HG03521 (cell line): ENCODE results near the gene TNFRSF18.

ENCODE experiments used
- ATAC-seq: cut with Tn5 transposase; IDR thresholded peaks from one replicate; pipeline ENCODE4 v1.9.1; 2021; ENCODE audit warnings: mild to moderate bottlenecking, moderate library complexity; ENCODE audit not compliant: unreplicated experiment

The TNFRSF18 gene

GRCh38 chr1:1240822-1241587 is 34.6 kb upstream of the TNFRSF18 start:
- no peak for ATAC-seq

GRCh38 chr1:1240348-1240732 is 33.9 kb upstream of the TNFRSF18 start:
- no peak for ATAC-seq

- ATAC-seq, result no peak
Measured at GRCh38 chr1:1239614-1240347, 33.4 kb upstream of the TNFRSF18 start.

GRCh38 chr1:1239227-1239613 is 32.8 kb upstream of the TNFRSF18 start:
- no peak for ATAC-seq

GRCh38 chr1:1238702-1239178 is 32.3 kb upstream of the TNFRSF18 start:
- ATAC-seq, result no peak

- ATAC-seq, result no peak
Measured at GRCh38 chr1:1237874-1238701, 31.7 kb upstream of the TNFRSF18 start.

- ATAC-seq, result no peak
Measured at GRCh38 chr1:1236945-1237873, 30.8 kb upstream of the TNFRSF18 start.

- no peak for ATAC-seq
Measured at GRCh38 chr1:1236176-1236763, 29.9 kb upstream of the TNFRSF18 start.

- ATAC-seq, result no peak
Measured at GRCh38 chr1:1235016-1235744, 28.8 kb upstream of the TNFRSF18 start.

- no peak for ATAC-seq
Measured at GRCh38 chr1:1234180-1234808, 27.9 kb upstream of the TNFRSF18 start.

GRCh38 chr1:1233567-1233892 is 27.1 kb upstream of the TNFRSF18 start:
- ATAC-seq, result no peak

GRCh38 chr1:1232796-1233566 is 26.6 kb upstream of the TNFRSF18 start:
- no peak for ATAC-seq

GRCh38 chr1:1232208-1232795 is 25.9 kb upstream of the TNFRSF18 start, which contains the start of gene B3GALT6:
Gene B3GALT6, plus strand, starts transcription at chr1:1232237. Its CDS starts 42 bp downstream, at chr1:1232279.
- peak; percentile 2 for ATAC-seq

- peak; percentile 93 for ATAC-seq
Measured at GRCh38 chr1:1231400-1232207, 25.2 kb upstream of the TNFRSF18 start, which contains the start of gene SDF4. Gene SDF4, minus strand, starts transcription at chr1:1232001. Its CDS starts 3,229 bp downstream, at chr1:1228772.

- no peak for ATAC-seq
Measured at GRCh38 chr1:1230656-1231399, 24.4 kb upstream of the TNFRSF18 start.

GRCh38 chr1:1229770-1230169 is 23.4 kb upstream of the TNFRSF18 start:
- ATAC-seq, result no peak
